ENCODE results near the gene UTP11.

GRCh38 chr1:38045401-38046332, 33.1 kb downstream of the UTP11 start:
- TF ChIP-seq EP300 (IDR thresholded peaks at IDR 0.05) (no peak), POLR2A (IDR thresholded peaks at IDR 0.05) (no peak), CTCF (IDR thresholded peaks at IDR 0.05) (no peak)
